GM18868 (cell line): ENCODE measurements around the gene MPHOSPH6.
"Not testable (repeated sequence)": the region's sequence is repeated elsewhere in the genome, so short reads cannot be mapped to it uniquely, and the experiment has no call there.

Experiments used
- ATAC-seq: cut with Tn5 transposase; IDR thresholded peaks from one replicate; pipeline ENCODE4 v1.9.1; 2021; ENCODE audit warnings: mild to moderate bottlenecking, moderate library complexity; ENCODE audit not compliant: unreplicated experiment

The MPHOSPH6 gene

DNA sequence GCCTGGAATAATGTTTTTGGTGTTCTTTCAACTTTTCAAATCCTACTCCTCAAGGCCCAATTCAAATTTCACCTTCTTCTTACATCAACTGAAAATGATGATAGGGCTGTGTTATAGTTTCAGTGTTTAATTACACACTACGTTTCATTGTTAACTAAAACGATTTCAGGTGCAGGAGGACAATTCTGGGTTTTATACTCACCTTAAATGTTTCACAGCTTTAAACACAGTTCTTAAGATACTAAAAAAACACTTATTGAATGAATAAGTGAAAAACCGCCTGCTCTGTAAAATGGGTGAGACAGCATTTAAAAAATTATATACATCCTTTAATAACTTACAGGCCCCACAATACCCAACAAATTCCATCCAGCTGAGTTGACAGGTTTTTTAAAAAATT, 6.2 kb upstream of the MPHOSPH6 start:
- ATAC-seq, result no peak

DNA sequence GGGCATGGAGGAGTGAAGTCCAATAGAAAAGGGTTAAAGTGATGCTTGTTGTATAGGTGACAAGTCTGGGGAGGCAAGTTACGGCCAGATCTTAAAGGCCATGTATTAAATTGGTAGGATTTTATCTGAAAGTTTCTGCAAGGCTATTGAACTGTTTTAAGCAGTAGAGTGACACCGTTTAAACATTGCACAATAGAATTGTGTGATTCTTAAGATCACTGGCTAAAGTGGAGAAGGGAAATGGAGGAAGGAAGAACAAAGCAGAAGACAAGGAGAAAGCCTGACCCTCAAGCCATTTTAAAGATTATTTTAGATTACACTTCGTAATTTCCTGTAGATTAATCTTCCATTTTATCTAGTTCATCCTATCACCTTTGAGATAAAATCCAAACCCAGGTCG, 5.6 kb upstream of the MPHOSPH6 start:
- ATAC-seq, result no peak

DNA sequence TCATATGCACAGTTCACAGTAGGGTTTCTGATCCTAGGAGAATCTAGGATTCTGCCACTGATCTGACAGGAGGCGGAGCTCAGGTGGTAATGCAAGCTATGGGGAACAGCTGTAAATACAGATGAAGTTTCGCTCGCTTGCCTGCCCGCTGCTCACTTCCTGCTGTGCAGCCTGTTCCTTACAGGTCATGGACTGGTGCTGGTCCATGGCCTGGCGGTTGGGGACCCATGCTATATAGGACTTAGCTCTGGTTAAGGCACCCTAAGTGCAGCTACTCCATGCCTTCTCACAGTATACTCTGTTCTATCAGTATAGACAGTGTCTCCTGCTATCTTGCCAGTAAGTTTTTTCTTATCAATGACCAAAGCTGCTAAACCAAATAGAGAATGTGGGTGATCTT, 2.4 kb downstream of the MPHOSPH6 start:
- no peak for ATAC-seq

DNA sequence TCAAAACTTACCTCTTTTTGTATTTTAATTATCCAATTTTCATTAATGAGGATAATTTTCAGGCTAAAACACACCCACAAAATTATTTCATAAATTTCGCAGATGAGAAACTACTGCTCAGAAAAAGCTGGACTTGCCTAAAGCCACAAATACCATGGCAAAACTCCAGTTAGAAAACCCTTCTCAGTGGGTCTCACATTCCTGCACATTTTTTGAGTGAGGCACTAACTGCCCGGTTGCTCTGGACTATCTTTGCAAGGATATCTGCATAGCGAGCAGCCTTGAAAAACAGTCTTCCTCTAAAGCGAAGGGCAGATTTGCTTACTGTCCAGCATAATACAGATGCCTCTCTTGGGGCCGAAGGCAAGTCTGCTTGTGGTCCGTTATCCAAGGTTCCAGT, 9.8 kb downstream of the MPHOSPH6 start:
- no peak for ATAC-seq

DNA sequence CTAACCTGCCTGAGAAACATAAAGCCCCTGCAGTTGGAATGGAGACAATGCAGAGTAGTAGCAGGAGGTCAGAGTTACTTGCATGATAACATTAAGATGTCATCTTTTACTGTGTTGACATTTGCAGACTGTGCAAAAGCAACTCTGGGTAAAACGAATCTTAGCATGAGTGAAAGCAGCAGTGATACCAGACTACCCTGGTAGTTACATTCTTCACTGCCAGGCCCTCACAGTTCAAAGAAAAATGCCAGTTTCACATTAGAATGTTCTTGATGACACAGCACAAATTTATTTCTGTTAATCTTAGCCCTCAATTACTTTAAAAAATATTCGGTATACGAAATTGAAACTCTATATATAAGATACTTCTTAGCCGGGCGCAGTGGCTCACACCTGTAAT, 12.2 kb downstream of the MPHOSPH6 start:
- ATAC-seq, result no peak

DNA sequence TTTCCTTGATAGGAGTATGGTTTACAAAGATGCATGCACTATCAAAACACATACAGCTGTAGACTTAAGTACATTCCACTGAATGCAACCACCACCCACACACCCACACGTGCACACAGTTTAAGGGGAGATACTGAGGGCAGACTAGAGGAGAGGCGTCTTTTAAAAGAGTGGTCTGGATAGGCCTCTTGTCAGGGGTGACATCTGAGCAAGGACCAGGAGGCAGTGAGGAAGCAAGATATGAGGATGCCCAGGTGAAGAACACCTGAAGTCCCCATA, 12.6 kb downstream of the MPHOSPH6 start:
- ATAC-seq, result no peak

DNA sequence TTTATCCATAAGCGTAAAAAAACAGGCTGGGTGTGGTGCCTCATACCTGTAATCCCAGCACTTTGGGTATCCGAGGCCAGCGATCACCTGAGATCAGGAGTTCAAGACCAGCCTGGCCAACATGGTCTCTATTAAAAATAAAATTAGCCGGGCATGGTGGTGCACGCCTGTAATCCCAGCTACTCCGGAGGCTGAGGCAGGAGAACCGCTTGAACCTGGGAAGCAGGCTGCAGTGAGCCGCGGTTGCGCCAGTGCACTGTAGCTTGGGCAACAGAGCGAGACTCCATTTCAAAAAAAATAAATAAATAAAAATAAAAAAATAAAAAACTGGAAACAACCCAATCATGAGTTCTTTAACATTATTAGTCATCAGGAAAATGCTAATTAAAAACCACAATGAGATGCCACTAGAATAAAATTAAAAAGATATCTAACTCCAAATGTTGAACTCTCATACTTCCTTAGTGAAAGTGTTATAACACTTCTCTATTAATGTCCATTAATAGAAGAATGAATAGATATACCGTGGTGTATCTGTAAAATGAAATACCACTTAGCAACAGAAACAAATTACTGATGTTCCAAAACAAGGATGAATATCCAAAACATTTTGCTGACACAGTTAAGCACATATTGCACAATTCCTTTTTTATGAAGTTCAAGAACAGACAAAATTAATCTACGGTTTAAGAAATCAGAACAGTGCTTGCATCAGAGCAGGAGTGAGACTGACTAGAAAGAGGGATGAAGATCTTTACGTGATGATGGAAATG, 13.1 kb downstream of the MPHOSPH6 start:
- ATAC-seq, result no peak

DNA sequence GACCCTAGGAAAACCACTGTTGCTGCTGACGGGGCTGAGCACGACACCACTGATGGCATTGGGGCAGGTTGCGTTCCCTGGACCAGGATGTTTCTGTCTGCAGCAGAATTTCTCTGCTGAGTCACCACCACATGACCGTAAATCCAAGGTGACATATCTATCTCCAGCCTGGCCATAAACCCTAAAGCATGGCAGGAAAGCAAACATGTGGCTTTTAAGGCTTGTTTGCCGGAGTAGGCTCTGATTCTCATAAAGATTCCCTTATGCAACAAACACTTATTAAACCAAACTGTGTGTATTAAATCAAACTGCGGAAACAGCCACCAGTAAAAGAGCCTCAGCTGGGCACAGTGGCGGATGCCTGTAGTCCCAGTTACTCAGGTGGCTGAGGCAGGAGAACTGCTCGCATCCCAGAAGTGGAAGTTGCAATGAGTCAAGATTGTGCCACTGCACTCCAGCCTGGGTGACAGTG, 17.3 kb downstream of the MPHOSPH6 start:
- ATAC-seq, result no peak

DNA sequence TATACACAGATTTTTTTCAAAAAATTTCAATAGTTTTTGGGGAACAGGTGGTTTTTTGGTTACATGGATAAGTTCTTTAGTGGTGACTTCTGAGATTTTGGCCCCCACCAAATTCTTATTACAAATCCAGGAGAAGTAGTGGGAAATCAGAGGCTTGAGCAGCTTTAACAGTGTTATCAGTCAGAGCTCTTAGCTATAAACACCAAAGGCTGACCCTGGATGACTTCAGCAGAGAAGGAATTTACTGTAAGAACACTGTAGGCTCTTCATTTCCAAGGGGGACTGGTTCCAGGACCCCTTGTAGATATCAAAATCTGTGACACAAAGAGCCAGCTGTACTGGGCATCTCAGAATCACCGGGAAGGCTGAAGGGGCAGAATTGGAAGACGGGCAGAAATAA, 17.8 kb downstream of the MPHOSPH6 start:
- ATAC-seq, result no peak

DNA sequence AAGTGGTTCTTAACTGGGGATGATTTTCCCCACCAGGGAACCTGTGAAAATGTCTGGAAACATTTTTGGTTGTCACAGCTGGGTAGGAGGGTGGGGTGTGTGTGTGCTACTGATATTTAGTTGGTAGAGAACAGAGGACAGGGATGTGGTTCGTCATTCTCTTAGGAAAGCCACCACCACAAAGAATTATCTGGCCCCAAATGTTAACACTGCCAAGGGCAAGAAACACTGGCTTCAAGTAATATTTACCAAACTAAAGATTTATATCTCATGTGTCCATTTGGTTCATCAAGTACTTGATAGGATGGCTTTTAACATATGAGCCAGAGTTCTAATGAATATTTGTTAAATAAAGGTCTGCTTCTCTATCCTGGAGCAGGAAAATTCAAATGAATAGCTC, 19.5 kb downstream of the MPHOSPH6 start:
- ATAC-seq, result no peak

DNA sequence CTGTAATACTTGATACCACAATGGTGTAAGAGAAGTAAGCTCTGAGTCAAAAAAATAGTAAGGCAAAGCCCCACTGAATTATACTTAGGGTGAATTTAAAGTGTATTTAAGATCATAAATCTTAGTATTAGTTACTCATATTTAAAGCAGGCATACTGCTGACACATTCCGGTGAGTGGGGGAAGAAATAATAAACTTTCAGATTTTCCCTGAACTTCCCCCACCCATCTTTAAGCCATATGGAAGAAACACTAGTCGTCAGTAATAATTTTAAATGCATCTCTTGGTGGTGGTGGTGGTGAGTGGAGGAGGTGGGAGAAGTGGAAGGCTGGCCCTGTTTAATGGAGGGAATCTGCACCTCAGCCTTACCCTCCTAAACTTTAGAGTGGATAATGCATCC, 20.5 kb downstream of the MPHOSPH6 start:
- ATAC-seq, result no peak

DNA sequence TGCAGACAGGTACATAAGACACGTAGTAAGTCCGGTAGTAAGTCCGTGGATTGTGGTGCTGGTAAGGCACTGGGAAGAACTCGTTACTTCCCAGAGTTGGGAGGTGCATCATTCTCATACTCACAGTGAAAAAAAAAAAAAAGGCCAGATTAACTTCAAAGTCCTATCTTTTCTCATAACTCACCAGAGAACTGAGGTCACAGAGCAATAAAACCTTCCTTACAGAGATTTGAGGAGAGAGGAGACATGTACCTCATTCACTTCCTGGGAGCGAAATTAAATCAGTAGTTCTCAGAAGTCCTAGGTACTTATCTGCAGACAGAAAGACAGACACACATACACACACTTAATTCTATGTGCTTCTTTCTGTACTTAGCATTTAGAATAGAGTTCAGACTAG, 22.5 kb downstream of the MPHOSPH6 start:
- ATAC-seq, result no peak

DNA sequence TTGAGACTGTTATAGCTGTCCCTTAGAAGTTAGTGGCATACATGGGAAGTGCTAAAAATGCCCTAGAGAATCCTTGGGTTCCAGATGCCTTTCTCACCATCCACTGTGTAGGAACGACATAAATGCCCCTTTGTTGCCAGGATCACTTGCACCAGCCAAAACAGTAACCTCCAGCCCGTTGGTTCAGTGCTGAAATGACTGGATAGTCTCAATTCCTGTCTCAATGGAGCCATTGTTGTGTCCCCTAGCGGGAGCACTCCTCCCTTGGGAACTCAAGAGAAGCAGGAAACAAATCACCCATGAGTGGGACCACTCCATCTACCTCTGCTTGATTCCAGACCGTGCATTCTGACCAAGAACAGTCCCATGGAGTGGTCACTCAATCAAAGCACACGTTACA, 23.1 kb downstream of the MPHOSPH6 start:
- ATAC-seq, result no peak

DNA sequence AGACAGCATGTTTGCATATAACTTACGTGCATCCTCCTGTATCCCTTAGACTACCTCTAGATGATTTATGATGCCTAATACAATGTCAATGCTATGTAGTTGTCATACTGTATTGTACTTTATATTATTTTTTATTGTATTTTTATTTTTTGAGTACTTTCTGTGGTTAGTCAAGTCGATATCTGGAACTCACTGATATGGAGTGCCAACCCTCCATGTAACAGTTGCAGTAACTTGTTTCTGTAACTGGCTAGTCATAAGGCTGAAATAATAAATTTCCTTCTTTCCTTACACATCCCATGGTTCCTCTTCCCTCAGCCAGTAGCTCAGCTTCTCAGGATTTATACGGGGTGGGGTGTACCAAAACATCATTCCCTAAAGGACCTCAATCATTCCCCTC, 23.5 kb downstream of the MPHOSPH6 start:
- no peak for ATAC-seq

DNA sequence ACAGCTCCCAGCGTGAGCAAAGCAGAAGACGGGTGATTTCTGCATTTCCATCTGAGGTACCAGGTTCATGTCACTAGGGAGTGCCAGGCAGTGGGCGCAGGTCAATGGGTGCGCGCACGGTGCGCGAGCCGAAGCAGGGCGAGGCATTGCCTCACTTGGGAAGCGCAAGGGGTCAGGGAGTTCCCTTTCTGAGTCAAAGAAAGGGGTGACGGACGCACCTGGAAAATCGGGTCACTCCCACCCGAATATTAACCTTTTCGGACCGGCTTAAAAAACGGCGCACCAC, 30.8 kb downstream of the MPHOSPH6 start:
- not testable (repeated sequence) for ATAC-seq

DNA sequence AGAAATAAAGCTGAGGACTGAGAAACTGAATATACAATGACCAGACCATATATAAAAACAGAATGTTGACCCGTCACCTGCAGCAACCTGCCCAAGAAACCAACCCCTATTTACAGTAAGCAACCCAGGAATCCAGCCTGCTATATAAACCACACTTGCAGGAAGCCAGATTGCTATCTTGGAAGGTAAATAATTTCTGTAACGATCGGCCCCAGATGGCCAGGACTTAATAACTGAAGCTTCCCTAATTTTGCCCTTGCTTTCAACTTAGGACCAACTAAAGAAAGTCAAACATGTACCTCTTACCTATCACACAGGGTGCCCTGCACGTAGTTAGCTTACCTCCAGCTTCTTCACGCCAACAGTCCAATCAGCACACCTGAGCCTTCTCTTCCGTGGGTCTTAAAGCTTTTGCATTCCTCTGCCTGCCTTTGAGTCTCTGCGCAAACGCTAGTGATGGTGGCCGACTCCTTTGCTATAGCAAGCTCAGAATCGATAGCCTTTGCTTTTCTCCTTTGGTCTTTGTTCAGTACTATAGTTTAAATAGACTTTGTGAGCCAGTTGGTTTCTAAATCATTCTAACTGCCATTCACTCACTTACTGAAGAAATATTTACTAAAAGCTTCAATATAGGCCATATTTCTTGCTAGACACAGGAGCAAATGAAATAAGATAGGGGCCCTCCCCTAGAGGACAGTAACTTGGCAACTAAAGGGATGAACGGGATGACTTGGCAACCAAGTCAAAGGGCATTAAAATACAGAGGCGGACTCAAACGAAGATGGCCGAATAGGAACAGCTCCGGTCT, 31.3 kb downstream of the MPHOSPH6 start:
- ATAC-seq, result no peak

DNA sequence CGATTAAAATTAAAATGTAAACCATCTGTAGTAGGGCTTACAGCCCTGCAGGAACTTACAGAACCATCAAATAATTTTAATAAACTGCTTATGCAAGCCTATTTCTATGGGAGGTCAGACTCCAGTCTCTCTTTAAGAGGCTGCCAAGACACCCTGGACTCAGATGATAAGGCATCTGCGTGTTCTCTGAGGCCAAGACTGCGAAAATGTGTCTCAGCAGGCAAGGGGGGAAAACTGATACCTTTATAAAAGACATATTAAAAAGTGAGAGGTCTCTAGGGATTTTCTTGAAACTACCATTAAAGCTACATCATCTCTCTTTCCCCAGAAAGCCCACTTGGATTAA, 32.2 kb downstream of the MPHOSPH6 start:
- no peak for ATAC-seq

DNA sequence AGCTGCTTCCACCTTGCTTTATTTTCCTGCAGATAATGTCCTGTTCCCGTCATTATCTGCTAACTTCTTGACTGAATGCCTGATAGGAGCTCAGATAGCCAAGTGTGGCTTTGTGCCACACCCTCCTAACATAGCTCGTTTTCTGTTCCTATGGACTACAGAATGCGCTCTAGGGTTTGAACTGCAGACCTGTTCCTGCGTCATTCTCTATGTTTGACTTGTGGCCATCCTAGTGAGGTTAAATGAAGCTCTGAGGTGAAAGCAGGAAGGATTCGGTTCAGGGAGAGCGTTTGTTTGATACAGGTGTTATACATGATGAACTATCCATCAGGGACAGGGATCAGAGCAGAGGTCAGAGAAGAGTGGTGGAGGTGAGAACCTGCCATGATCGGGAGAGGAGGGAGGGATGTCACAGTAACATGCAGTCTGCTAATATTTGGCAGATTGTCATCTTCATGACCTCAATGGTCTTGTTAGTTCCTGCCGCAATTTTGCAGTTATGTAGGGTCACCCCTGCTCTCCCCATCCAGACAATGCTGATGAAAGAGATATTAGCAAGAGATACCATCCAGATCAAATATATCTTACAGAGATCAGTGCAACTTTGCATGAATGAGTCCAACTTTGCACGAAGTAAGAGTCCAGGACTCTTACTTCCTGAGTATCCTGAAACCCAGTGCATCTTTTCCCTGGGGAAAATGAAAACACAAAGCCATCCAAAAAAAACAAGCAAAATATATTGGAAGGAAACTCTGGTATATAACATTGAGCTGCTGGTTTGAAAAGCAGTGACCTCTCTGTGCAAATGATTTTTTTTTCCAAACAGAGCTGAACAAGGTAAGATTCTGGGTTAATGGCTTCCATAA, 32.8 kb downstream of the MPHOSPH6 start:
- no peak for ATAC-seq

DNA sequence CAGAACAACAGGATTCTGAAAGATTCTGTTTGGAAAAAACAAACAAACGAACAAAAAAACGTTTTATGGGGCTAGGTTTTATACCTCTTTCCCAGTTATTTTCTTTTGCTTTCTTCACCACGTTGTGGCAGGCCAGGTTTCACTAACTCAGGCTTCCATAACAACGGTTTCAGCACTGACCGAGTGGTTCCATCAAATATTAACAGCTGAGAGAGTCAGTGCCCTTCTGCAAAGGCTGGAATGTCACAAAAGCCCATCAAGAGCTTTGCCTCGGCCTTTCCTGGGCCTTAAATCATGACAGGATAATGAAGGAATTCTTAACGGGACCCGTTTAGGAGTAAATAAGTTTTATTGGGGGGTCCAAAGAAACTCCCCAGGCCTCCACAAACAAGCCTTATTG, 34.2 kb downstream of the MPHOSPH6 start:
- no peak for ATAC-seq

DNA sequence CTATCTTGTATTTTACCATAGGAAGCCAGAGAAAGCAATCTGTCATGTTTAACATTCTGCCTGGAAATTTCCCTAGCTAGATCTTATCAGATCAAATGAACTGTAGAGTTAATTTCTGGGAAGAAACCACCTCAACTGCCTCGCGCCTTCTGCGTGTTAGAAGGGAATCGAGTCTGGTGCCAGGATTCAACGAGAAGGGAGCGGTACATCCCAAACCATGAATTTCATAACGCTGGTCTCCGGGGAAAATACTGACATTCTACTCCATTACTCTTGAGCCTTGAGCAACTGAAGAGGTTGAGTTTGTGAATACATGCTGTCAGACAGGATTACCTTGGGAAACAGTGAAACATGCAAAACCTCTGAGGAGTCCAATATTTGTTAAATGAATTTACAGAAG, 35.2 kb downstream of the MPHOSPH6 start:
- ATAC-seq, result no peak

DNA sequence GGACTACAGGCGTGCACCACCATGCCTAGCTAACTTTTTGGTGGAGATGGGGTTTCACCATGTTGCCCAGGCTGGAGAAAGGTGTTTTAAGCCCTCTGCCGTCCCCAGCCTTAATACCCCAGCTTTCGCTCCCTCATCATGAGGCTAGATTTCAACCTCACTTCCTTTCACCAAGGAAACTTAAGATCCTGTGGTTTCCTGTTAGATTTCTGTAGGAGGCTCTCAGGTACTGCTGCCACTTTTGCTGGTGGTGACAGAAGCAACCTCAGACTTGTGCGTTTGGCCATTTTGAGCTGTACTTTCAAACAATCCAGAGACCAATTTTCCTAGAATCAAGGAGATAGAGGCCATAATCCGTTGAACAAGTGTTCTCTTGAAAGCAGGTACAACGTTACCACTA, 36.2 kb downstream of the MPHOSPH6 start:
- ATAC-seq, result no peak

DNA sequence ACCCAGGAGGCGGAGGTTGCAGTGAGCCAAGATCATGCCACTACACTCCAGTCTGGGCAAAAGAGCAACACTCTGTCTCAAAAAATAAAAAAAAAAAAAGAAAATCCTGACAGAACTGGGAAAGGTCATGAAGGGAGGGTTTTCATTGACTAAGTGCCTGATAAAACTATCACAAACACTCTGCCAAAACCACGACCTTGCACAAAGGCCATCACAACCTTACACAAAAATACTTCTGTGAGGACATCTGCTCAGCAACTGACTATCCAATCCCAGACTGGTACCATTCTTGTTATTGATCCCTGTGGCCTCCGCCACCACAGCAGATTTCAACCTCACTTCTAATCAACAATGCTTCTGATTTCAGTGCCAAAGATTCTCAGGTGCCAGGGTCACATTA, 40.1 kb downstream of the MPHOSPH6 start:
- ATAC-seq, result no peak
